ENCODE measurements around the gene HSDL2.

Gene HSDL2

GRCh38 chr9:112446080-112446479 is 66.2 kb downstream of the HSDL2 start:
- Histone ChIP-seq H3K4me3 (ENCODE audit: low read depth, low read length) (no peak overlapping the region), H3K36me3 (replicated peaks) (no peaks in the 10 kb centered on the region), H3K27me3 (replicated peaks) (no peaks in the 10 kb centered on the region), H3K27ac (no peak overlapping the region)
- in situ Hi-C loops (cut with HindIII; ENCODE audit: low pct_ligation_motif_present, low sequenced_read_pairs) = no loop called here
- no peak for TF ChIP-seq CTCF (IDR thresholded peaks at IDR 0.05; ENCODE audit: low read depth, low read length, missing control alignments)
- no peak for DNase-seq

- no peaks in the 10 kb centered on the region for H3K36me3 ChIP-seq (replicated peaks)
- no peak for DNase-seq
- H3K4me3 ChIP-seq (ENCODE audit: low read depth, low read length) = no peak overlapping the region
- H3K27me3 ChIP-seq (replicated peaks) = no peaks in the 10 kb centered on the region
- no peak for TF ChIP-seq CTCF (IDR thresholded peaks at IDR 0.05; ENCODE audit: low read depth, low read length, missing control alignments)
- in situ Hi-C loops (cut with HindIII; ENCODE audit: low pct_ligation_motif_present, low sequenced_read_pairs) = no loop called here
- no peak overlapping the region for H3K27ac ChIP-seq
Observed at GRCh38 chr9:112446526-112446925, 66.6 kb downstream of the HSDL2 start.

GRCh38 chr9:112447283-112447761 is 67.4 kb downstream of the HSDL2 start:
- no peak for TF ChIP-seq CTCF (IDR thresholded peaks at IDR 0.05; ENCODE audit: low read depth, low read length, missing control alignments)
- Histone ChIP-seq H3K27me3 (replicated peaks) (no peaks in the 10 kb centered on the region), H3K27ac (no peak overlapping the region), H3K36me3 (replicated peaks) (no peaks in the 10 kb centered on the region), H3K4me3 (ENCODE audit: low read depth, low read length) (no peak overlapping the region)
- in situ Hi-C loops (cut with HindIII; ENCODE audit: low pct_ligation_motif_present, low sequenced_read_pairs) = no loop called here
- DNase-seq = peak; percentile 7

GRCh38 chr9:112462855-112463254 is 82.9 kb downstream of the HSDL2 start:
- H3K36me3 ChIP-seq (replicated peaks) = peaks cover 3% of the 10 kb centered on the region
- no peaks in the 10 kb centered on the region for H3K27me3 ChIP-seq (replicated peaks)
- no peak overlapping the region for H3K4me3 ChIP-seq (ENCODE audit: low read depth, low read length)
- no peak overlapping the region for H3K27ac ChIP-seq
- no peak for DNase-seq
- in situ Hi-C loops (cut with HindIII; ENCODE audit: low pct_ligation_motif_present, low sequenced_read_pairs) = no loop called here
- no peak for TF ChIP-seq CTCF (IDR thresholded peaks at IDR 0.05; ENCODE audit: low read depth, low read length, missing control alignments)

- Histone ChIP-seq H3K4me3 (ENCODE audit: low read depth, low read length) (no peak overlapping the region), H3K36me3 (replicated peaks) (no peaks in the 10 kb centered on the region), H3K27ac (no peak overlapping the region), H3K27me3 (replicated peaks) (no peaks in the 10 kb centered on the region)
- no peak for DNase-seq
- in situ Hi-C loops (cut with HindIII; ENCODE audit: low pct_ligation_motif_present, low sequenced_read_pairs) = no loop called here
- no peak for TF ChIP-seq CTCF (IDR thresholded peaks at IDR 0.05; ENCODE audit: low read depth, low read length, missing control alignments)
Observed at GRCh38 chr9:112465352-112465751, 85.4 kb downstream of the HSDL2 start.

- DNase-seq = no peak
- Histone ChIP-seq H3K27me3 (replicated peaks) (no peaks in the 10 kb centered on the region), H3K36me3 (replicated peaks) (peaks cover 3% of the 10 kb centered on the region), H3K27ac (no peak overlapping the region), H3K4me3 (ENCODE audit: low read depth, low read length) (no peak overlapping the region)
- in situ Hi-C loops (cut with HindIII; ENCODE audit: low pct_ligation_motif_present, low sequenced_read_pairs) = no loop called here
- no peak for TF ChIP-seq CTCF (IDR thresholded peaks at IDR 0.05; ENCODE audit: low read depth, low read length, missing control alignments)
Observed at GRCh38 chr9:112472996-112473395, 93.1 kb downstream of the HSDL2 start.

Data from brain microvascular endothelial cell (primary cell).